Astrocyte (in vitro differentiated cells and primary cell): ENCODE results near the gene RTL3.

ENCODE experiments used
- EZH2 ChIP-seq: IDR thresholded peaks from 2 replicates; pipeline ENCODE4 v1.6.1; 2012; ENCODE audit warnings: mild to moderate bottlenecking, low read length, inconsistent platforms; ENCODE audit not compliant: insufficient read depth
- TF ChIP-seq, protein P1 (sequence below): IDR thresholded peaks from 2 replicates; pipeline ENCODE4 v1.5.1; 2011; ENCODE audit warnings: low read depth, mild to moderate bottlenecking, inconsistent platforms, low read length, moderate library complexity; ENCODE audit not compliant: insufficient read depth

DNA sequence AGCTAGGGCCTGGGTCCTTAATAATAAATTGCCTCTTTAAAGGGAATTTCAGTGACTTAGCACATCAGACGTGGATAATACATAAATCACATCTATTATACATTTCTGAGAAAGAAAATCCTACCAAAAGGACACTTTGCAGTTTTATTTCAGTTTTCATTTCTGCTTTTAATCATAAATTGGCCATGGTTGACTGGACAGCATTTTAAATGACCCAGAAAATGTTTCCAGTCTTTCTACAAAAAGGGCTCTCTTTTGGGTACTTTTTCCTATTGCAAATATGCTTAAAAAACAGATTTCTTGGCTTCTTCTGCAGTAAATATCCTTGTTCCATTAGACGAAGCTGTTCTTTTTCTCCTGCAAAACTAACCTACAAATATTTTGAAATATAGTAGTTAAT is 46.9 kb upstream of the RTL3 start:
- TF ChIP-seq, protein P1, sequence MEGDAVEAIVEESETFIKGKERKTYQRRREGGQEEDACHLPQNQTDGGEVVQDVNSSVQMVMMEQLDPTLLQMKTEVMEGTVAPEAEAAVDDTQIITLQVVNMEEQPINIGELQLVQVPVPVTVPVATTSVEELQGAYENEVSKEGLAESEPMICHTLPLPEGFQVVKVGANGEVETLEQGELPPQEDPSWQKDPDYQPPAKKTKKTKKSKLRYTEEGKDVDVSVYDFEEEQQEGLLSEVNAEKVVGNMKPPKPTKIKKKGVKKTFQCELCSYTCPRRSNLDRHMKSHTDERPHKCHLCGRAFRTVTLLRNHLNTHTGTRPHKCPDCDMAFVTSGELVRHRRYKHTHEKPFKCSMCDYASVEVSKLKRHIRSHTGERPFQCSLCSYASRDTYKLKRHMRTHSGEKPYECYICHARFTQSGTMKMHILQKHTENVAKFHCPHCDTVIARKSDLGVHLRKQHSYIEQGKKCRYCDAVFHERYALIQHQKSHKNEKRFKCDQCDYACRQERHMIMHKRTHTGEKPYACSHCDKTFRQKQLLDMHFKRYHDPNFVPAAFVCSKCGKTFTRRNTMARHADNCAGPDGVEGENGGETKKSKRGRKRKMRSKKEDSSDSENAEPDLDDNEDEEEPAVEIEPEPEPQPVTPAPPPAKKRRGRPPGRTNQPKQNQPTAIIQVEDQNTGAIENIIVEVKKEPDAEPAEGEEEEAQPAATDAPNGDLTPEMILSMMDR: no peak
- TF ChIP-seq EZH2: no peak
